Measurements from ENCODE around the gene PTPA. TPM values are rescaled to one million over a fixed set of nuclear protein-coding genes. Genes with fewer than 3 reads are reported as not detected.

PTPA gene
- total RNA-seq, 3 donors from 2014 or later (not counting 1 experiment from before 2014, with no cell fraction given): 63.2 to 69.4 (median 64.9) TPM

DNA sequence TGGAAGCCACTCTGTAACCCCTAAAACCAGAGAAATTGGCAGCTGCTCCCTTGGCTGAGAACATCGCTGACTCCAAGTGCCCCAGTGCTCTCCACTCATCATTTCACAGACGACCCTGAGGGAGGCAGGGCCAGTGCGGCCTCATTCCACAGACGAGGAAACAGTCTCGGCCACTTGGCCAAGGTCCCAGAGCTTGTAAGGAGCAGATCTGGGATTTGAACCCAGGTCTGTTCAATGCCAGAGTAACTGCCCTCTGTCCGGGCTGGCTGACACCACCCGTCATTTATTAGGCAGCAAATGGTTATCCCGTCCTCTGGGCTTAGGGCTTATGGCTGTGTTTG, 86.7 kb downstream of the PTPA start:
- Histone ChIP-seq H3K4me3 (ENCODE audit: low read length) (no peak overlapping the region), H3K27me3 (ENCODE audit: control insufficient read depth, insufficient read depth, low read length) (peaks cover 2% of the 10 kb centered on the region), H3K27ac (ENCODE audit: low read length) (no peak overlapping the region), H3K9me3 (ENCODE audit: control insufficient read depth, insufficient read depth, low read length) (no peaks in the 10 kb centered on the region), H3K36me3 (ENCODE audit: control insufficient read depth, insufficient read depth, low read length) (no peaks in the 10 kb centered on the region), H3K4me1 (ENCODE audit: control insufficient read depth, insufficient read depth, low read length) (peaks cover 4% of the 10 kb centered on the region)
- DNase-seq: no peak
- no peak for ATAC-seq
- H3K9me3 Mint-ChIP-seq: no peaks in the 10 kb centered on the region
- no peak overlapping the region for H3K4me3 Mint-ChIP-seq
- intact Hi-C loops (cut with micrococcal nuclease): no loop called here
- WGBS (ENCODE audit: insufficient coverage): 62% methylated on average over 8 of the region's 8 CpGs
- TF ChIP-seq, protein P1, sequence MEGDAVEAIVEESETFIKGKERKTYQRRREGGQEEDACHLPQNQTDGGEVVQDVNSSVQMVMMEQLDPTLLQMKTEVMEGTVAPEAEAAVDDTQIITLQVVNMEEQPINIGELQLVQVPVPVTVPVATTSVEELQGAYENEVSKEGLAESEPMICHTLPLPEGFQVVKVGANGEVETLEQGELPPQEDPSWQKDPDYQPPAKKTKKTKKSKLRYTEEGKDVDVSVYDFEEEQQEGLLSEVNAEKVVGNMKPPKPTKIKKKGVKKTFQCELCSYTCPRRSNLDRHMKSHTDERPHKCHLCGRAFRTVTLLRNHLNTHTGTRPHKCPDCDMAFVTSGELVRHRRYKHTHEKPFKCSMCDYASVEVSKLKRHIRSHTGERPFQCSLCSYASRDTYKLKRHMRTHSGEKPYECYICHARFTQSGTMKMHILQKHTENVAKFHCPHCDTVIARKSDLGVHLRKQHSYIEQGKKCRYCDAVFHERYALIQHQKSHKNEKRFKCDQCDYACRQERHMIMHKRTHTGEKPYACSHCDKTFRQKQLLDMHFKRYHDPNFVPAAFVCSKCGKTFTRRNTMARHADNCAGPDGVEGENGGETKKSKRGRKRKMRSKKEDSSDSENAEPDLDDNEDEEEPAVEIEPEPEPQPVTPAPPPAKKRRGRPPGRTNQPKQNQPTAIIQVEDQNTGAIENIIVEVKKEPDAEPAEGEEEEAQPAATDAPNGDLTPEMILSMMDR (IDR thresholded peaks at IDR 0.05): no peak
- H3K27me3 Mint-ChIP-seq (ENCODE audit: low read depth in 2 of 2): peaks cover 14 to 15% of the 10 kb centered on the region in 2 donors
- H3K4me1 Mint-ChIP-seq: peaks cover 0 to 4% of the 10 kb centered on the region in 2 donors
- H3K36me3 Mint-ChIP-seq: peaks cover 2% of the 10 kb centered on the region
- no peak overlapping the region for H3K27ac Mint-ChIP-seq

Other genes with a start within 250 kb of the PTPA start
- gene KYAT1, start 229.5 kb upstream of the PTPA start, total RNA-seq: 10 to 100 TPM in 1 of 3 donors, 1 to 10 TPM in 2; 8.9 to 11.3 (median 9.1) TPM
- 10 to 100 TPM; 60.0 to 82.9 (median 67.9) TPM for gene LRRC8A, start 229.3 kb upstream of the PTPA start, total RNA-seq
- 1 to 10 TPM; 5.4 to 6.0 (median 5.4) TPM for gene PHYHD1, start 190.4 kb upstream of the PTPA start, total RNA-seq
- 1 to 10 TPM; 4.8 to 8.9 (median 6.7) TPM for gene DOLK, start 163.8 kb upstream of the PTPA start, total RNA-seq
- gene NUP188, start 163.7 kb upstream of the PTPA start, total RNA-seq: 10 to 100 TPM; 53.9 to 66.4 (median 58.3) TPM
- 10 to 100 TPM; 50.3 to 67.1 (median 65.4) TPM for gene SH3GLB2, start 83.1 kb upstream of the PTPA start, total RNA-seq
- 10 to 100 TPM; 67.3 to 77.9 (median 73.9) TPM for gene MIGA2, start 74.8 kb upstream of the PTPA start, total RNA-seq
- gene DOLPP1, start 30.3 kb upstream of the PTPA start, total RNA-seq: 10 to 100 TPM in 1 of 3 donors, 1 to 10 TPM in 2; 7.5 to 11.6 (median 7.8) TPM
- gene CRAT, start 622 bp upstream of the PTPA start, total RNA-seq: 10 to 100 TPM; 13.5 to 13.8 (median 13.8) TPM
- gene IER5L, start 66.8 kb downstream of the PTPA start, total RNA-seq: 1 to 10 TPM; 1.4 to 3.9 (median 2.8) TPM

Data from natural killer cell (primary cell).